GM18526 (cell line): Measurements from ENCODE around the gene COL24A1.

ENCODE experiments used
- POLR2A ChIP-seq: IDR thresholded peaks from 3 replicates; pipeline ENCODE4 v1.6.1; 2011; ENCODE audit not compliant: insufficient read length; ENCODE audit errors: extremely low read depth

The COL24A1 gene

DNA sequence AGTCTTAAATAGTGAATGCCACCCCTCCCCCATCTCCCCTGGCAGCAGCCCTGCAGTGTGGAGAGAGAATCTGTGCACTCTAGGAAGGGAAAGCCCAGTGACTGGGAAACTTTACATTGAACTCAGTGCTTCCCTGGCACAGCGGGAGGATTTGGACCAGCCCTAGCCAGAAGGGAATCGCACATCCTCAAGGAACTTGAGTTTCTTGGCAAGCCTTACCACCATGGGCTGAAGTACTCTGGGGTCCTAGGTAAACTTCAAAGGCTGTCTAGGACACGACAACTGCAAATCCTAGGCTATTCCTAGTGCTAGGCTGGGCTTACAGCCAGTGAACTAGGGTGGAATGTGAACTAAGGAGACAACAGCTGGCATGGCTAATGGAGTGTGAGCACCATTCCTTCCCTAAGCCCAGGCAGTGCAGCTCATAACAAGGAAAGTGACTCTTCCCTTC, 88.3 kb downstream of the COL24A1 start:
- no peak for TF ChIP-seq POLR2A

GRCh38 chr1:86067626-86068025, 88.9 kb downstream of the COL24A1 start:
- no peak for TF ChIP-seq POLR2A

DNA sequence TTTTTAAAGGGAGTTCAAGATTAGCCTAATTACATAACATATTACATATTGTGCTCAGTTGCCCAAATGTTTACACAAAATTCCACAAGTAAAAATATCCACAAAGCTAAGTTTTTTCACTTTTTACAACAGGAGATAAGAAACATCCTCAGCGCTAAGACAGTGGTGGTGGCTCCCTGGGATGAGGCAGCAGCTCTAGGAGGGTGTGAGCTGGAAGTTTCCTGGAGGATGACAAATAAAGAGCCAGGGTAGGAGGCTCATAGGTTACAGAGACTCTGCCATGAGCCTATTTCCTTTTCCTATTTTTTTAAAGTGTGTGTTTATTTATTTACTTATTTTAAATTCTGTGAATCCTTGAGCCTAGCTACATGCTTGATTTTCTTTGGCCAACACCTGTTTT, 91.7 kb downstream of the COL24A1 start:
- TF ChIP-seq POLR2A, result no peak

DNA sequence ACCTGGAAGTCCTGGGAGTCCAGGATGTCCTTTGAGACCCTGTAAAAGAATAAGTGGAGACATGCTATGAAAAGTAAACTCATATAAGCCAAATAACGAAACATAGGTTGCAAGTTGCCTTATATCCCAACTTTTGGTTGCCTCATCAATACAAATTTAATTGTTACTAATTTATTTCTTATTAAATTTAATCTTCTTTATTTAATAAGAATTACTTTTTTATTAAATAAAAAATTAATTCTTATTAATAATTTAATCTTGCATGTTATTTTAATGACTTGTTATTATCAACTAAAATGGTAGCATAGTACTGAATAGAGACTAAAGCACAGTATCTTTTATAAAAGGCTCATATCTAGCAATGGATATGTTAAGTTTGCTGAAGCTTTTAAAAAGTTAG, 92.9 kb downstream of the COL24A1 start:
- TF ChIP-seq POLR2A, result no peak

- TF ChIP-seq POLR2A, result no peak
These were observed 94.1 kb downstream of the COL24A1 start for GRCh38 chr1:86062453-86062852.

DNA sequence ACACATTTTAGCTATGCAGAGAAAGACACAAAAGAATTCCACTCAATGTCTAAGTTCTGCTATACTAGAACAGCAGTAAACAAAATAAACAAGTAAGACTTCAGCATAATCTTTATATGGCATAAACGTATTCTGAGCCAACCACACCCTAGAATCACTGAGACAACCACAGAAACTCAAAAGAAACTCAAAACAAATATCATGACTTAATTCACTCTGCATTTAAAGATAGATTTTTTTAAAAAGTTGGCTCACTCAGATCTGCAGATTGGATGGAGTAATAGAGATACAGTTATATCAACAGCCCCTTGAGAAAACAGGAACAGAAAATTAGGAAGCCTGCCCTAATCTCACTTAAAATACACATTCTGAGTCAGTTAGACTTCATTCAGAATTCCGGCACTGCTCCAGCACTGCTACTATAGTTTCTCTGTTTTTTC, 95.0 kb downstream of the COL24A1 start:
- TF ChIP-seq POLR2A, result no peak

- no peak for TF ChIP-seq POLR2A
These were observed 102.2 kb downstream of the COL24A1 start for GRCh38 chr1:86054396-86054795.

GRCh38 chr1:86052948-86053698, 103.4 kb downstream of the COL24A1 start:
- TF ChIP-seq POLR2A, result no peak

DNA sequence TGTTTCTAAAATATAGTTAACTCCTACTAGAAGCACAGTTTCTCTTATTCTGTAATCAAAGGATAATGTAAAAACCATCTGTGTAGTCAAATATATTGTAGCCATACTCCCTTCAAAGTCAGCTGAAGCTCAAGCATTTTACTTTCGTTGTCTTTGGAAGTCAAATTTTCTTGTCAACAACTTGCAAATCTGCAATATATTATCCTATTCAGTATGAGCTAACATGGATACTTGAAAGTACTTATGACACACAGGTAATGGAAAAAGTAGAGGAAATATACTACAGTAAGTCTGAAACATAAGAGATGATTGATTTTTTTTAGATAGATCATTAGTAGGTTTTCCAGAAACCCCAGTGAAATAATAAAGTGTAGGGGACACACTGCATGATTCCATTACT, 121.5 kb downstream of the COL24A1 start:
- no peak for TF ChIP-seq POLR2A

- TF ChIP-seq POLR2A, result no peak
These were observed 126.4 kb downstream of the COL24A1 start for GRCh38 chr1:86030180-86030579.

GRCh38 chr1:86018283-86018923, 138.2 kb downstream of the COL24A1 start:
- TF ChIP-seq POLR2A, result no peak

- TF ChIP-seq POLR2A, result no peak
These were observed 140.4 kb downstream of the COL24A1 start for GRCh38 chr1:86016076-86016759.

- TF ChIP-seq POLR2A, result no peak
These were observed 141.2 kb downstream of the COL24A1 start for GRCh38 chr1:86015375-86015774.

DNA sequence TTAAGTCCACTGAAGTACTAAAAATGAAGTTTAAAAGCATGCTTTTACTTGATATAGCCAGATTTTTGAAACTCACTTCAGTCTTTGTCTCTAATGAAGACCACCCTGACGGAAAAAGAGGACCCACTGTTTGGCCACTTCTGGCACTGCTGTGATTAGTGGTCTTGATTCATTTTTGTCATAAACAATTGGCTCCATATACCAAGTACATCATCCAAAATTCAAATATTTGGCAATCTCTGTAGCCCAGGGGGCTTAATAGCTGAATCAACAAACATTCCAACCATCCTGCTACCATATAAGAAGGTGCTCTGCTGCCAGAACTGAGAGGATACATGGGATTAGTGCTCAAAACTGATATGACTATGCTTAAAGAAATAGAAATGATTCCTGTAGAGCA, 156.0 kb downstream of the COL24A1 start:
- TF ChIP-seq POLR2A, result no peak

DNA sequence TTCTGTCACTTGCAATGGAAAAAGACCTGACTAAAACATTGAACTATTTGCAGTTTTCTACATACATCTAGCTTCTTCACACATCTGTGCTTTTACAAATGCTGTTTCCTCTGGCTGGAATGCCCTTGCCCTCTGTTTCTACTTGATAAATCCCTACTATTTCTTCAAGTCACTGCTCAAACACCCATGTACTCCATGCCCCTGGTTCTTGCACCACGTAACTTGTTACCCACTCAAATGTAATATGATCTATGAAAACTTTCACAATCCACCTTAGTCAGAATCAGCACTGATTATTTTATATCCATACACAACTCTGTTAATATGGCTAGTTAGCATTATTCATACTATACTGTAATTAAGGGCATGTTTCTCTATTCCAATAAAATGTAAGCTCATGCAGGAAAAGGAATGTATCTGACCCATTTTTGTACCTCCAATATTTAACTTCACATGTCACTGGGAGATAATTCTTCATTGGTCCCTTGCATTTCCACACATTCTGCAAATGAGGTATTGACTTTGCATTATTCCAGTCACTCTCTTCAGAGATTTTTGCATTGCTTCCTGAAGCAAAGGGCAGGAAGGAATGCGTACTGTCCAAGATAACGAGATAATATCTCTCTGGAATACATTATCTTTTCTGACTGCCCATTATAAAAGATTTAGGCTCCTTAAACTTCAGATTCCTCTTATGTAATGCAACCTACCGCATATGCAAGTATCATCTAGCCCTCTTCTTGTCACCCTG, 158.3 kb downstream of the COL24A1 start:
- TF ChIP-seq POLR2A, result no peak
